ENCODE measurements around the gene GALT. TPM values are rescaled to one million over a fixed set of nuclear protein-coding genes. Genes with fewer than 3 reads are reported as not detected.

GALT gene
- total and polyA plus RNA-seq, 2 donors from 2014 or later: 49.2 to 83.7 TPM

DNA sequence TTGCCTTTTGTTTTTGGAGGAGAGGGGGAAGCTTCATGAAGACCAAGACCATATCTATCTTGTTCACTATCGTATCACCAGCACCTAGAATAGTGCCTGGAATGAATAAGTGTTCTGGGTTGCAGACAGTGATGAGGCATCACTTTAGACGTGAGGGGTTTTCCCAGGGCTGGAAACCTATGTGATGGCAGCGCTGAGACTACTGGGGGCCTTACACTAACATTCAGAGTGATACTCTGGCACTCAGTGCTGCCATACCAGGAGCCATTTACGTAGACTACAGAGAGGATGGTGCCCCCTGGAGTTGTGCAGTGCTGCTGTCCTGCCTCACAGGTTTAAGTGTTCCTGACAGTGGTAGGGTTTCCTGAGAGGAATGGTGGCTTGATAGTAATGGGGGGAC lies 37.7 kb downstream of the GALT start:
- no peaks in the 10 kb centered on the region for H3K36me3 ChIP-seq (ENCODE audit: control insufficient read depth in 2 of 3, insufficient read depth in 3 of 3, low read length in 3 of 3)
- H3K4me3 ChIP-seq (ENCODE audit: low read length in 3 of 3): no peak overlapping the region
- no peaks in the 10 kb centered on the region for H3K4me1 ChIP-seq (ENCODE audit: control insufficient read depth in 2 of 3, insufficient read depth in 2 of 3, low read depth in 1 of 3, low read length in 3 of 3)
- H3K27me3 ChIP-seq (ENCODE audit: control insufficient read depth, insufficient read depth, low read length): no peaks in the 10 kb centered on the region
- no peak overlapping the region for H3K9ac ChIP-seq (ENCODE audit: low read length in 3 of 3)
- TF ChIP-seq CTCF (IDR thresholded peaks at IDR 0.05; ENCODE audit: borderline replicate concordance, extremely low read depth, insufficient read depth): no peak
- no peak for FAIRE-seq
- no peak for DNase-seq
- intact Hi-C loops (cut with DNase I): no loop called here
- H3K27ac ChIP-seq (ENCODE audit: low read depth in 2 of 2, low read length in 2 of 2): no peak overlapping the region
- no peaks in the 10 kb centered on the region for H3K9me3 ChIP-seq (ENCODE audit: control insufficient read depth in 2 of 3, insufficient read depth in 1 of 3, low read length in 3 of 3)

GRCh38 chr9:34684816-34685215 lies 38.3 kb downstream of the GALT start:
- no peaks in the 10 kb centered on the region for H3K4me1 ChIP-seq (ENCODE audit: control insufficient read depth in 2 of 3, insufficient read depth in 2 of 3, low read depth in 1 of 3, low read length in 3 of 3)
- no peak overlapping the region for H3K4me3 ChIP-seq (ENCODE audit: low read length in 3 of 3)
- no peak overlapping the region for H3K27ac ChIP-seq (ENCODE audit: low read depth in 2 of 2, low read length in 2 of 2)
- FAIRE-seq: no peak
- H3K9ac ChIP-seq (ENCODE audit: low read length in 3 of 3): no peak overlapping the region
- TF ChIP-seq CTCF (IDR thresholded peaks at IDR 0.05; ENCODE audit: borderline replicate concordance, extremely low read depth, insufficient read depth): no peak
- DNase-seq: no peak
- no peaks in the 10 kb centered on the region for H3K27me3 ChIP-seq (ENCODE audit: control insufficient read depth, insufficient read depth, low read length)
- H3K36me3 ChIP-seq (ENCODE audit: control insufficient read depth in 2 of 3, insufficient read depth in 3 of 3, low read length in 3 of 3): no peaks in the 10 kb centered on the region
- H3K9me3 ChIP-seq (ENCODE audit: control insufficient read depth in 2 of 3, insufficient read depth in 1 of 3, low read length in 3 of 3): no peaks in the 10 kb centered on the region
- intact Hi-C loops (cut with DNase I): no loop called here

- intact Hi-C loops (cut with DNase I): no loop called here
Observed at GRCh38 chr9:34685591-34685990, 39.1 kb downstream of the GALT start.

More at GRCh38 chr9:34685591-34685990, 39.1 kb downstream of the GALT start:
- FAIRE-seq (no peak), DNase-seq (no peak)
- H3K27ac ChIP-seq (ENCODE audit: low read depth in 2 of 2, low read length in 2 of 2): no peak overlapping the region
- H3K4me1 ChIP-seq (ENCODE audit: control insufficient read depth in 2 of 3, insufficient read depth in 2 of 3, low read depth in 1 of 3, low read length in 3 of 3): no peaks in the 10 kb centered on the region
- H3K27me3 ChIP-seq (ENCODE audit: control insufficient read depth, insufficient read depth, low read length): no peaks in the 10 kb centered on the region
- H3K9me3 ChIP-seq (ENCODE audit: control insufficient read depth in 2 of 3, insufficient read depth in 1 of 3, low read length in 3 of 3): no peaks in the 10 kb centered on the region
- no peak overlapping the region for H3K9ac ChIP-seq (ENCODE audit: low read length in 3 of 3)
- no peak for TF ChIP-seq CTCF (IDR thresholded peaks at IDR 0.05; ENCODE audit: borderline replicate concordance, extremely low read depth, insufficient read depth)
- H3K4me3 ChIP-seq (ENCODE audit: low read length in 3 of 3): no peak overlapping the region
- no peaks in the 10 kb centered on the region for H3K36me3 ChIP-seq (ENCODE audit: control insufficient read depth in 2 of 3, insufficient read depth in 3 of 3, low read length in 3 of 3)

Data from kidney (tissue), 14 donors.